HepG2 (cell line): Measurements from ENCODE around the gene CSMD2. TPM values are rescaled to one million over a fixed set of nuclear protein-coding genes. Genes with fewer than 3 reads are reported as not detected.

ENCODE experiments used
- ATAC-seq: fragments of 200-7000 bp; cut with Tn5 transposase; 3 replicates; pipeline ENCODE4 v1.9.1; 2020; ENCODE audit warnings: mild to moderate bottlenecking, moderate library complexity
- BruUV-seq: library from RNA; stranded (reverse); fragments of 400-500 nt; replicated peaks from 2 replicates; lab custom pipeline; 2021; lab: Mats Ljungman, UMichigan
- CTCF ChIA-PET: fragments of 300-600 bp; formaldehyde crosslinking; extraction: SDS; loops from one replicate; lab custom pipeline; 2021; ENCODE audit warnings: low total read pairs, inconsistent platforms, low intra/inter-chr PET ratio; lab: Yijun Ruan, JAX
- POLR2A ChIA-PET: fragments of 350-600 bp; sonication (Branson Sonifier 250); formaldehyde crosslinking; loops from one replicate; lab custom pipeline; 2020; ENCODE audit warnings: antibody characterized with exemption, inconsistent platforms; lab: Yijun Ruan, JAX
- DNase-seq: peaks from one replicate; pipeline ENCODE4 v3.0.0-alpha.2; 2015; ENCODE audit warnings: low spot score
- FAIRE-seq: peaks from 3 replicates; lab custom pipeline; 2011; peaks lifted over from hg19 to GRCh38; lab: Jason Lieb, UNC
- H2AFZ ChIP-seq: one replicate; pipeline ENCODE4 v1.6.1; 2011; ENCODE audit warnings: low read length, inconsistent platforms
- H3K27ac ChIP-seq: fragments of 300-600 bp; 3 replicates; pipeline ENCODE4 v1.8.0; 2011; ENCODE audit warnings: mixed run types, mild to moderate bottlenecking, mixed read lengths, low read length, inconsistent platforms; ENCODE audit not compliant: insufficient read depth; ENCODE audit errors: extremely low read length
- H3K27me3 ChIP-seq, 2 experiments: fragments of 200-600 bp in 1 of 2; 2 replicates in 1 of 2; 3 replicates in 1 of 2; pipeline versions ENCODE4 v1.6.0 to v1.8.0; 2011; ENCODE audit warnings: low read length in 2 of 2, mild to moderate bottlenecking in 2 of 2, moderate library complexity in 2 of 2, inconsistent platforms in 1 of 2; ENCODE audit not compliant: insufficient read depth in 2 of 2, control insufficient read depth in 1 of 2
- H3K36me3 ChIP-seq, 2 experiments: fragments of 200-600 bp in 1 of 2; replicated peaks in 1 of 2; 2 replicates in 1 of 2; 3 replicates in 1 of 2; pipeline versions ENCODE4 v1.5.1 to v1.8.0; 2011; ENCODE audit warnings: low read length in 2 of 2, inconsistent platforms in 1 of 2; ENCODE audit not compliant: insufficient read depth in 2 of 2, control insufficient read depth in 1 of 2
- H3K4me1 ChIP-seq: 2 replicates; pipeline ENCODE4 v1.5.1; 2012; ENCODE audit warnings: low read length, inconsistent platforms; ENCODE audit not compliant: insufficient read depth
- H3K4me2 ChIP-seq: 2 replicates; pipeline ENCODE4 v1.6.0; 2011; ENCODE audit warnings: low read depth, low read length, inconsistent platforms
- H3K4me3 ChIP-seq, 3 experiments: fragments of 200-600 bp in 1 of 3; sonication (generic), shearing (Covaris generic) in 1 of 3; replicated peaks in 1 of 3; 2 replicates each; pipeline ENCODE4 v1.5.1; 2011 to 2016; ENCODE audit warnings: low read length in 3 of 3, inconsistent platforms in 2 of 3, low read depth in 2 of 3, mild to moderate bottlenecking in 2 of 3, control low read depth in 1 of 3, mixed read lengths in 1 of 3; ENCODE audit not compliant: insufficient read depth in 1 of 3
- H3K79me2 ChIP-seq: one replicate; pipeline ENCODE4 v1.6.1; 2011; ENCODE audit warnings: low read length, inconsistent platforms; ENCODE audit not compliant: insufficient read depth
- H3K9ac ChIP-seq: 2 replicates; pipeline ENCODE4 v1.6.0; 2011; ENCODE audit warnings: mild to moderate bottlenecking, low read depth, low read length, inconsistent platforms; ENCODE audit not compliant: insufficient read depth
- H3K9me3 ChIP-seq: 2 replicates; pipeline ENCODE4 v1.5.1; 2012; ENCODE audit warnings: mild to moderate bottlenecking, low read length
- H4K20me1 ChIP-seq: 2 replicates; pipeline ENCODE4 v1.6.0; 2011; ENCODE audit warnings: inconsistent platforms, mild to moderate bottlenecking, low read length, moderate library complexity; ENCODE audit not compliant: insufficient read depth
- ATF7-NPFF ChIP-seq: sonication (generic); formaldehyde crosslinking; IDR thresholded peaks from 2 replicates; pipeline ENCODE4 v1.8.1; 2023; ENCODE audit warnings: mild to moderate bottlenecking, low read depth, missing genetic modification reagents, moderate library complexity
- CBX5 ChIP-seq: sonication (generic); formaldehyde crosslinking; IDR thresholded peaks from 2 replicates; pipeline ENCODE4 v1.4.0; 2020; ENCODE audit warnings: missing genetic modification reagents, borderline replicate concordance
- HINFP ChIP-seq: sonication (generic); formaldehyde crosslinking; IDR thresholded peaks from 2 replicates; pipeline ENCODE4 v1.4.0; 2020; ENCODE audit warnings: low read depth, mild to moderate bottlenecking, missing genetic modification reagents
- MED8 ChIP-seq: sonication (generic); formaldehyde crosslinking; IDR thresholded peaks from 2 replicates; pipeline ENCODE4 v1.8.1; 2023; ENCODE audit warnings: mild to moderate bottlenecking, missing genetic modification reagents; ENCODE audit not compliant: insufficient replicate concordance
- MIXL1 ChIP-seq: IDR thresholded peaks from 2 replicates; pipeline ENCODE4 v1.6.1; 2016
- MYNN ChIP-seq: sonication (generic); formaldehyde crosslinking; IDR thresholded peaks from 2 replicates; pipeline ENCODE4 v1.4.0; 2020; ENCODE audit warnings: mild to moderate bottlenecking, low read depth, missing genetic modification reagents
- NFE2 ChIP-seq: sonication (generic); formaldehyde crosslinking; IDR thresholded peaks from 2 replicates; pipeline ENCODE4 v1.4.0; 2020; ENCODE audit warnings: missing genetic modification reagents
- PLSCR1 ChIP-seq: sonication (generic); formaldehyde crosslinking; IDR thresholded peaks from 2 replicates; pipeline ENCODE4 v1.5.0; 2020; ENCODE audit warnings: missing genetic modification reagents, mild to moderate bottlenecking, borderline replicate concordance
- ZBTB1 ChIP-seq: sonication (generic); formaldehyde crosslinking; IDR thresholded peaks from 2 replicates; pipeline ENCODE4 v1.4.0; 2020; ENCODE audit warnings: missing genetic modification reagents, borderline replicate concordance
- ZNF275 ChIP-seq: sonication (generic); formaldehyde crosslinking; IDR thresholded peaks from 2 replicates; pipeline ENCODE4 v1.8.0; 2022; ENCODE audit warnings: missing genetic modification reagents, mild to moderate bottlenecking, inconsistent platforms, borderline replicate concordance
- ZNF329 ChIP-seq: sonication (generic); formaldehyde crosslinking; IDR thresholded peaks from 2 replicates; pipeline ENCODE4 v1.9.0; 2021; ENCODE audit warnings: low read depth, mild to moderate bottlenecking, missing genetic modification reagents
- ZNF710 ChIP-seq: sonication (generic); formaldehyde crosslinking; IDR thresholded peaks from 2 replicates; pipeline ENCODE4 v1.5.0; 2020; ENCODE audit warnings: mild to moderate bottlenecking, missing genetic modification reagents, borderline replicate concordance
- WGBS: methylation state at CpG from one replicate; pipeline ENCODE4 v1.1.6; 2017; ENCODE audit warnings: low lambda C conversion rate; 5-methylcytosine and 5-hydroxymethylcytosine counted together
- in situ Hi-C: cut with HindIII; loops from 2 replicates; pipeline ENCODE4 v1.10.0; 2017; ENCODE audit warnings: low pct_unique_long_range_greater_than_20kb; ENCODE audit not compliant: extremely low pct_ligation_motif_present
- intact Hi-C: fragments of 100-400 bp; cut with micrococcal nuclease; formaldehyde crosslinking; loops from one replicate; pipeline ENCODE4 v1.10.0; 2022; ENCODE audit not compliant: unreplicated experiment
- polyA plus RNA-seq, 8 experiments: library from polyadenylated mRNA; depleted of rRNA in 3 of 8; stranded (reverse) in 7 of 8; unstranded in 1 of 8; fragments of >200 nt; fragmentation: Illumina TruSeq in 4 of 8; extraction: Trizol in 4 of 8; gene quantifications; 2 replicates each; pipeline versions ENCODE4 v1.2.1 to v1.2.3, GENCODE V29; 2011 to 2016; ENCODE audit warnings: low read depth in 4 of 8, missing spikeins in 1 of 8, mixed read lengths in 1 of 8; ENCODE audit not compliant: insufficient read depth in 1 of 8
- total RNA-seq, 5 experiments: library from RNA; depleted of rRNA; stranded (reverse); fragments of >200 nt; fragmentation: Illumina TruSeq; extraction: Trizol; gene quantifications; 2 replicates each; pipeline ENCODE4 v1.2.3, GENCODE V29; 2016; ENCODE audit warnings: low read depth in 1 of 5
- TF ChIP-seq, protein P1 (sequence below): sonication (generic); formaldehyde crosslinking; IDR thresholded peaks from 2 replicates; pipeline ENCODE4 v1.5.0; 2020; ENCODE audit warnings: mild to moderate bottlenecking, missing genetic modification reagents
- TF ChIP-seq, protein P2 (sequence below): sonication (generic); formaldehyde crosslinking; IDR thresholded peaks from 2 replicates; pipeline ENCODE4 v1.5.0; 2020; ENCODE audit warnings: missing genetic modification reagents

CSMD2 gene
- total and polyA plus RNA-seq, 2 of the 13 experiments (the other 11 are each of a cell fraction or from before 2014, with no cell fraction given), result not detected

- TF ChIP-seq, protein P1, sequence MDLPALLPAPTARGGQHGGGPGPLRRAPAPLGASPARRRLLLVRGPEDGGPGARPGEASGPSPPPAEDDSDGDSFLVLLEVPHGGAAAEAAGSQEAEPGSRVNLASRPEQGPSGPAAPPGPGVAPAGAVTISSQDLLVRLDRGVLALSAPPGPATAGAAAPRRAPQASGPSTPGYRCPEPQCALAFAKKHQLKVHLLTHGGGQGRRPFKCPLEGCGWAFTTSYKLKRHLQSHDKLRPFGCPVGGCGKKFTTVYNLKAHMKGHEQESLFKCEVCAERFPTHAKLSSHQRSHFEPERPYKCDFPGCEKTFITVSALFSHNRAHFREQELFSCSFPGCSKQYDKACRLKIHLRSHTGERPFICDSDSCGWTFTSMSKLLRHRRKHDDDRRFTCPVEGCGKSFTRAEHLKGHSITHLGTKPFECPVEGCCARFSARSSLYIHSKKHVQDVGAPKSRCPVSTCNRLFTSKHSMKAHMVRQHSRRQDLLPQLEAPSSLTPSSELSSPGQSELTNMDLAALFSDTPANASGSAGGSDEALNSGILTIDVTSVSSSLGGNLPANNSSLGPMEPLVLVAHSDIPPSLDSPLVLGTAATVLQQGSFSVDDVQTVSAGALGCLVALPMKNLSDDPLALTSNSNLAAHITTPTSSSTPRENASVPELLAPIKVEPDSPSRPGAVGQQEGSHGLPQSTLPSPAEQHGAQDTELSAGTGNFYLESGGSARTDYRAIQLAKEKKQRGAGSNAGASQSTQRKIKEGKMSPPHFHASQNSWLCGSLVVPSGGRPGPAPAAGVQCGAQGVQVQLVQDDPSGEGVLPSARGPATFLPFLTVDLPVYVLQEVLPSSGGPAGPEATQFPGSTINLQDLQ, result no peak
- TF ChIP-seq MYNN (CRISPR knock-in tag) (no peak), HINFP (CRISPR knock-in tag) (no peak), ATF7-NPFF (CRISPR knock-in tag) (no peak), NFE2 (no peak), CBX5 (CRISPR knock-in tag) (no peak), MED8 (CRISPR knock-in tag) (no peak)
- TF ChIP-seq, all 625 proteins: peak for 0
These were observed 343.7 kb downstream of the CSMD2 start (continued) for GRCh38 chr1:33821291-33821690.

DNA sequence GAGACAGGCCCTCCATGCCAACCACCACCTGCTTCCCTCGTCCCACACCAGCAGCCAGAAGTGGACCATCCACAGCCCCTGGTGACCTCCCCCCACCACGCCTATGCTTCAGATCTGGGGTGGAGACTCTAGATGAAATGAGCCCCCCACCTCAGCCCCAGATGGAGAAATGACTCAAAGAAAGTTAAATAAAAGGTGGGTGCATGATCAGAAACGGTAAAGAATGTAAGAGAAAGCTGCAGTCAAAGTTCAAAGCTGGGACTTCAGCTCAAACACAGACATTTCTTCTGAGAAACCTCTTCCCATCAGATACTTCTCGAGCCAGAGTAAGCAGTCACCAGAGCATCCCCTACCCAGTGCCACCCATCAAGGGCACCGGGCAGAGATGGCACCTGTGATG lies 344.2 kb downstream of the CSMD2 start:
- no peaks in the 10 kb centered on the region for H3K79me2 ChIP-seq
- no peaks in the 10 kb centered on the region for H4K20me1 ChIP-seq
- no peak for ATAC-seq
- ChIA-PET POLR2A (no interaction called here), CTCF (no interaction called here)
- H3K9ac ChIP-seq, result no peak overlapping the region
- H3K27ac ChIP-seq, result no peak overlapping the region
- WGBS, result 0% methylated on average over 4 of the region's 5 CpGs
- peaks cover 0 to 3% of the 10 kb centered on the region in 2 experiments; a peak in 1 of 5 replicates for H3K27me3 ChIP-seq
- BruUV-seq, result no TSS peak
- no peaks in the 10 kb centered on the region for H3K9me3 ChIP-seq
- intact Hi-C loops (no loop called here), in situ Hi-C loops (no loop called here)
- H3K4me2 ChIP-seq, result no peak overlapping the region
- no peak for DNase-seq
- no peak for FAIRE-seq
- H3K4me1 ChIP-seq, result no peaks in the 10 kb centered on the region
- no peak overlapping the region for H2AFZ ChIP-seq
- no peak overlapping the region for H3K4me3 ChIP-seq
- no peaks in the 10 kb centered on the region for H3K36me3 ChIP-seq
- TF ChIP-seq ZNF275 (CRISPR knock-in tag), result no peak
- TF ChIP-seq MIXL1 (CRISPR knock-in tag), result no peak
- no peak for TF ChIP-seq ZNF710 (CRISPR knock-in tag)
- TF ChIP-seq ZNF329 (CRISPR knock-in tag), result no peak
- no peak for TF ChIP-seq PLSCR1
- TF ChIP-seq ZBTB1 (CRISPR knock-in tag), result no peak
- TF ChIP-seq, protein P2, sequence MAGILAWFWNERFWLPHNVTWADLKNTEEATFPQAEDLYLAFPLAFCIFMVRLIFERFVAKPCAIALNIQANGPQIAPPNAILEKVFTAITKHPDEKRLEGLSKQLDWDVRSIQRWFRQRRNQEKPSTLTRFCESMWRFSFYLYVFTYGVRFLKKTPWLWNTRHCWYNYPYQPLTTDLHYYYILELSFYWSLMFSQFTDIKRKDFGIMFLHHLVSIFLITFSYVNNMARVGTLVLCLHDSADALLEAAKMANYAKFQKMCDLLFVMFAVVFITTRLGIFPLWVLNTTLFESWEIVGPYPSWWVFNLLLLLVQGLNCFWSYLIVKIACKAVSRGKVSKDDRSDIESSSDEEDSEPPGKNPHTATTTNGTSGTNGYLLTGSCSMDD (CRISPR knock-in tag), result no peak
